Stimulated activated CD4-positive, alpha-beta T cell treated with anti-CD3 and anti-CD28 coated beads, Interleukin-4, amount 100 ng/mL, for 48 hours (primary cell): ENCODE measurements around the gene CHSY3.
"Not testable (repeated sequence)": the region's sequence is repeated elsewhere in the genome, so short reads cannot be mapped to it uniquely, and the experiment has no call there.

Experiments
- DNase-seq, 2 donors: peaks; one replicate each; pipeline ENCODE4 v3.0.0-alpha.2; 2020; ENCODE audit warnings: low read depth in 2 of 2

CHSY3 gene

DNA sequence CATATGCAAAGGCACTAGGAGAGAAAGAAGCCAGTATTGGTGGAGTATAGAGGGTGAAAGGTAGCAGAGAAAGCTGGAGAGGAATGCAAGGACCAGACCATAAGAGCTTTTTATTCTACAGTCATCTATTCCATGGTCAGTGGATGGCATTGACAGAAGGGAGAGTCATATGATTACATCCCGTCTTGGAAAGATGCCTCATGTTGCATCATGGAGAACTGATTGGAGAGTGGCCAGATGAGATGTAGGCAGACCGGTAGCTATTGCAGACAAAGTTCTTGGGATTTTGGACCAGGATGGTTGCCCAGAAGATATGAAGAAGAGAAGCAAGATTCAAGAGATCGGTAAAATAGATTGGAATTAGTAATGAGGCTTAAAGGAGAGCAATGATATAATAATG lies 260.7 kb downstream of the CHSY3 start:
- no peak for DNase-seq

DNA sequence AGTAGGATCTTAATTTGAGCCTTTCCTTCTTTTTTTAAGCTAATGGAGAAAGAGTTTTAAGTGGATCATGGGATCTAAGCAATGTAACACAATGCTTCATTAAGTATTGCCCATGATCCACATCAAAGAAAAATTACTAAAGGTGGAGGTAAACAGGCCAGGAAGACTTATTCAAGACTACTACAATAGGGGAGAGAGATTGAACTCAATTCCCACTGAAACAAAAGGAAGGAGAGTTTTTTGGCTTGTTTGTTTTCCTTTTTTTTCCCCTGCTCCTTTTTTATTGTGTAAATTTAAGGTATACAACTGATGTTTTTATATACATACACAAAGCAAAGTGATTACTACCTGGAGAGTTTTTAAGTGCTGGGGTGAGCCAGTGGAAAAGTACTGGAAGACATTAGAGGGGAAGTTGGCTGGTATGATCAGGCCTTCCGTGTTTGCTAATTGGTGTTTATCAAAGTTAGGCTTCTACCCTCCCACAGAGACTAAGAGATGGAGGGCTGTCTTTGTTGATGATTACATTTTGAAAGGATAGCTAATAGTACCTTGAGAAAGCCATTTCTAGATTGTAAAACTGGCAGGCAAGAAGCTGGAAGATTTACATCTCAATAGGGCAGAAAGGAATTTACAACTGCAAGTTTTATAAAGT lies 262.7 kb downstream of the CHSY3 start:
- DNase-seq, result no peak

DNA sequence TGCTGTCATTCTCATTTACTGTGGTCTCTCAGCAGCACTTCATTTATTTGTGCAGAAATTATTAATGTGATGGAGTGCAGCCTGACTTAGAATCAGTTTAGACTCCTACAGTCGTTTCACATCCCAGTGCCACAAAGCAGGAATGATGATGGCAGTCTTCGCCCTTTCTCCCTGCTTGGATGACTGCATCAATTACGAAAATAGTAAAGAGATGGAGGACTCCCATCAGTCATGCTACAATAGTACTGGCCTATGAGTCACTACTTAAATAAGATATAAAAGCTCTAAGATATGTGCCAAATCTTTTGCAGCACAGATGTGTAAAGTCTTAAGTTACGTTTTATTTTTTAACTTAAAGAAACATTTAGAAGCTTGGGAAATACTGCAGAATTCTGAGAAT lies 263.9 kb downstream of the CHSY3 start:
- DNase-seq, result no peak

- DNase-seq, result no peak
Observed at GRCh38 chr5:130171699-130172098, 267.4 kb downstream of the CHSY3 start.

DNA sequence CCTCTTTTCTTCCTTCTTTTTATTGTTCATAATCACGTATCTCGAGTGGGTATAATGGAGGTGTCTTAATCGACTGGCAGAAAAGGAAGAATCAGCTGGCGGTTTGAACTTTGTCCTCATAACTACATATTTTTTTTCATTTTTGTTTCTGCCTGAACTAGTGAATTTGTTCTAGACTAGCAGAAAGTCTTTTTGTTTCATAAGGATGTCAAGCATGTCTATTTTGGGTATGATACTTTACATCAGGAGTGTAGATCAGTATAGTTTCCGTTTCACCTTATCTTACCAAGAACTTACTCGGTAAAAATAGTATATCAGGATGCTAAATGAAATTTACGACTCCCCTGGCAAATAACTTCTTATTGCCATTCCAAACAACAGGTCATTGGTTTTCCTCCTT lies 278.9 kb downstream of the CHSY3 start:
- DNase-seq, result no peak

- no peak for DNase-seq
Observed at GRCh38 chr5:130189961-130190360, 285.7 kb downstream of the CHSY3 start.

DNA sequence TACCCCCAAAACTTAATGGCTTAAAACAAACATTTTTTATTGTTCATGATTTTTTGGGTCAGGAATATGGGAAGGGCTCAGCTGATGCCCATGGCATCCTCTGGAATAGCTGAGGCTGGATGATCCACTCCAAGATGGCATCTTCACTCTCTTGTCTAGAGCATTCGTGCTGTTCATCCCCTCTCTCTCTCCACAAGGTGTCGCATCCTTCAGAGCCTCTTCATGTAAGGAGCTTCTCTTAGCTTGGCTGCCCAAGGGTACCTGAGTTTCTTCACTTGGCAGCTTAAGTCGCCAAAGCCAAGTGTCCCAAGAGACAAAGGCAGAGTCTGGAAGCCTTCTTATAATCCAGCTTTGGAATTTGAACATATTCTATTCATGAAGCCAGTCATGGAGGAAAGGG lies 294.7 kb downstream of the CHSY3 start:
- no peak for DNase-seq

DNA sequence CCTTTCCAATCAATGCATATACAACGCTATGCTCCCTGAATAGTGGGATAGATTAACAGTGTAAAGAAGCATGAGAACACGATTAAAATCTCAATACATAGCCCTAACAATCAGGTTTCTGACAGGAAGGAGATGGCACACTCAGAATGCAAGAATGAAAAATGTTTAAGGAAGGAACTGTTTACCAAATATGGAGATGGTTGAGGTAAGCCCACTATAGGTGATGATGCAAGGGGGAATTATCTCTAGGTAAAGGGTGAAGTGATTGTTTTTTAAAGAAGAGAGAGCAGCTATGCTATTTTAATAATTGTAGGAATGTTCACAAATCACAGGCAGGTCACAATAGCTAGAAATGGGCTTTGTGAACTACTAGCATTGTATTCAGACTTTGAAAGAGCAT lies 302.4 kb downstream of the CHSY3 start:
- no peak for DNase-seq

DNA sequence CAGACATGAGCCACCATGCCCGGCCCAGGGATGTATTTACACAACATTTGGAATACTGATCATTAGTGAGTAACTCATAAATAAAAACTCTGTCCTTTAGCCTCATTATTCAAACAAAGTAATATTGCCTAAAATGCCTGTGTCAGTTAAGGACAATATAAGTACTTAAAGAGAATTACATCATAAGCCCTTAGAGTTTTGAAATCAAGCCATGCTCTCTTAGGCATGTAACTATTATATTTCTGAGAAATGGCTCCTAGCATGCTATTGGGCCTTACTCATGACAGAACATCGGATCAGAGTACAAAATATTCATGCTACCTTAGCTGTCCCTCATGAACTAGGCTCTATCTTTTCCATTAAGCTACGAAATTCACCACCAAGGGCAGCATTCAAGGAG lies 309.3 kb downstream of the CHSY3 start:
- DNase-seq, result no peak

DNA sequence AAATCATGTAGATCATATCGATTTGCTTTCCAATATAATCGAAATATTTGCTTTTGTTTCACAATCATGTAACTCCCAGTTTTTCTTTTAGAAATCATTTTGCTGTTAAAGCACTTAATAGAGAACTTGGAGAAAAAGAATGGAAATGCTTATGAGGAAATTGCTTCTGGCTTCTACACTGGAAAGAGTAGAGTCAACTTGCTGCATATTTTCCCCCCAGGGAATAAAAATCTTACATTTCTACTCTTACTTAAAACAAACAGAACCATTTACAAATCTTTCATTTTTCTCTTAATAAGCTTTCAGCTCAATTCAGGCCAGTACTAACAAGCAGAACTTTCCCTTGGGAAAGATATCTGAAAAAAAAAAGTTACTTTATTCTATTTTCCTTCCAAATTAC lies 312.0 kb downstream of the CHSY3 start:
- no peak for DNase-seq

DNA sequence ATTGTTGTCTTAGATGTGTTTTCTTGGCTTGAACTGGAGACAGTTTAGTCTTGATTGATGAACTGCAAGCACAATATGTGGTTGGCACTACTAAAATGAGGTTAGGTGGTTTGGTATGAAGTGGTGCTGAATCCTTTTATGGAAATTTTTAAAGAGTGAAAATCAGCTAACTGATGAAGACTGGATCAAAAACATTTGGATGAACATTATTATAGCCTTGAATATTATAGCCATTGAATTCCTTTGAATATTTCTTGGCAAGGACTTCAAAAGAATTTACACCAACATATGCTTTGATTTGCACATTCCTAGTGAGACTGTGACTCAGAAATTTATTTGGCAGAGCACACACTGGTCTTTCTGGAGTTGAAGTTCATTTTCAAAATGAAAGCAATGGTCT lies 318.3 kb downstream of the CHSY3 start:
- DNase-seq, result no peak

DNA sequence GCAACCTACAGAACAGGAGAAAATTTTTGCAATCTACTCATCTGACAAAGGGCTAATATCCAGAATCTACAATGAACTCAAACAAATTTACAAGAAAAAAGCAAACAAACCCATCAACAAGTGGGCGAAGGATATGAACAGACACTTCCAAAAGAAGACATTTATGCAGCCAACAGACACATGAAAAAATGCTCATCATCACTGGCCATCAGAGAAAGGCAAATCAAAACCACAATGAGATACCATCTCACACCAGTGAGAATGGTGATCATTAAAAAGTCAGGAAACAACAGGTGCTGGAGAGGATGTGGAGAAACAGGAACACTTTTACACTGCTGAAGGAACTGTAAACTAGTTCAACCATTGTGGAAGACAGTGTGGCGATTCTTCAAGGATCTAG lies 322.3 kb downstream of the CHSY3 start:
- DNase-seq, result not testable (repeated sequence)

DNA sequence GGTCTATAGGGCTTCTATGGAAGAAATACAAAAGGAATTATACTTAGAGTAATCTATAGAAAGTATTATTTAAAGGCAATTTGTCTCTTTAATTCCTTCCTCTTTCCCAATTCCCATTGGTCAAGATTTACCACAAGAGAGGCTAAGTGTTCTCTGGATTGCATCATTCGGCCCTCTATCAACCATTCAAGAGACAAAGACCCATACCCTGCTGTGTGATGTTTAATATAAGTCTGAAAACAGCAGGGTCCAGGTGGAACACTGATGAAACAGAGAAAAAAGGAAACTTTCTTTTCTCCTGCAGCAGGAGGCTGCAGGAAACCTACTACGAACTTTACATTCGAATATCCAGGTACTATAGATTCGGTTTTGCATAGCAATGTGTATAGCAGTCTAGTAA lies 323.4 kb downstream of the CHSY3 start:
- DNase-seq, result no peak

DNA sequence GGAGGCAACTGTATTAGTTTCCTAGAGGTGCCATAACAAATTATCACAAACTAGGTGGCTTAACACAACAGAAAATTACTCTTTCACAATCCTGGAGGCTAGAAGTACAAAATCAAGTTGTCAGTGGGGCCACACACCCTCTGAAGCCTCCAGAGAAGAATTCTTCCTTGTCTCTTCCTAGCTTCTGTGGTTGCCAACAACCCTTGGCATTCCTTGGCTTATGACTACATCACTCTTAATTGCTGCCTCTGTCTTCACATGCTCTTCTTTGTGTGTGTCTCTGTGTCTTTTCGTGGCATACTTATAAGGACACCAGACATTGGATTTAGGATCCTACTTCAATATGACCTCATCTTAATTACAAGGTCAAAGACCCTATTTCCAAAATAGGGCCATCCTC lies 327.5 kb downstream of the CHSY3 start:
- DNase-seq, result no peak

DNA sequence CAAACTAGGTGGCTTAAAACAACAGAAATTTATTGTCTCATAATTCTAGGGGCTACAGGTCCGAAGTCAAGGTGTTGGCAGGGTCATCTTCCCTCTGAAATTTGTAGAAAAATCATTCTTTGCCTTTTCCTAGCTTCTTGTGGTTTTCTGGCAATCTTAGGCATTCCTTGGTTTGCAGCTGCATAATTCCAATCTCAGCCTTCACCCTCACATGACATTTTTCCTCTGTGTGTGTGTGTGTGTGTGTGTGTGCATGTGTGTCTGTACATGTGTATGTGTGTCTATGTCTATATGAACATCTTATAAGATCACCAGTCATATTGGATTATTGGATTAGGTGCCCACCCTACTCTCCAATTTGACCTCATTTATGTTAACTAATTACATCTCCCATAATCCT lies 330.6 kb downstream of the CHSY3 start:
- no peak for DNase-seq
